Measurements from ENCODE around the gene RAP1GAP2.
A peak's percentile ranks its signal among the peaks of the same experiment; 100 is the strongest.
"Not testable (repeated sequence)": the region's sequence is repeated elsewhere in the genome, so short reads cannot be mapped to it uniquely, and the experiment has no call there.

The RAP1GAP2 gene

GRCh38 chr17:2780256-2780655 is 16.0 kb upstream of the RAP1GAP2 start:
- TF ChIP-seq, protein P1, sequence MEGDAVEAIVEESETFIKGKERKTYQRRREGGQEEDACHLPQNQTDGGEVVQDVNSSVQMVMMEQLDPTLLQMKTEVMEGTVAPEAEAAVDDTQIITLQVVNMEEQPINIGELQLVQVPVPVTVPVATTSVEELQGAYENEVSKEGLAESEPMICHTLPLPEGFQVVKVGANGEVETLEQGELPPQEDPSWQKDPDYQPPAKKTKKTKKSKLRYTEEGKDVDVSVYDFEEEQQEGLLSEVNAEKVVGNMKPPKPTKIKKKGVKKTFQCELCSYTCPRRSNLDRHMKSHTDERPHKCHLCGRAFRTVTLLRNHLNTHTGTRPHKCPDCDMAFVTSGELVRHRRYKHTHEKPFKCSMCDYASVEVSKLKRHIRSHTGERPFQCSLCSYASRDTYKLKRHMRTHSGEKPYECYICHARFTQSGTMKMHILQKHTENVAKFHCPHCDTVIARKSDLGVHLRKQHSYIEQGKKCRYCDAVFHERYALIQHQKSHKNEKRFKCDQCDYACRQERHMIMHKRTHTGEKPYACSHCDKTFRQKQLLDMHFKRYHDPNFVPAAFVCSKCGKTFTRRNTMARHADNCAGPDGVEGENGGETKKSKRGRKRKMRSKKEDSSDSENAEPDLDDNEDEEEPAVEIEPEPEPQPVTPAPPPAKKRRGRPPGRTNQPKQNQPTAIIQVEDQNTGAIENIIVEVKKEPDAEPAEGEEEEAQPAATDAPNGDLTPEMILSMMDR (IDR thresholded peaks at IDR 0.05; ENCODE audit: extremely low read depth, missing control alignments), result no peak
- DNase-seq (ENCODE audit: low spot score), result no peak

DNA sequence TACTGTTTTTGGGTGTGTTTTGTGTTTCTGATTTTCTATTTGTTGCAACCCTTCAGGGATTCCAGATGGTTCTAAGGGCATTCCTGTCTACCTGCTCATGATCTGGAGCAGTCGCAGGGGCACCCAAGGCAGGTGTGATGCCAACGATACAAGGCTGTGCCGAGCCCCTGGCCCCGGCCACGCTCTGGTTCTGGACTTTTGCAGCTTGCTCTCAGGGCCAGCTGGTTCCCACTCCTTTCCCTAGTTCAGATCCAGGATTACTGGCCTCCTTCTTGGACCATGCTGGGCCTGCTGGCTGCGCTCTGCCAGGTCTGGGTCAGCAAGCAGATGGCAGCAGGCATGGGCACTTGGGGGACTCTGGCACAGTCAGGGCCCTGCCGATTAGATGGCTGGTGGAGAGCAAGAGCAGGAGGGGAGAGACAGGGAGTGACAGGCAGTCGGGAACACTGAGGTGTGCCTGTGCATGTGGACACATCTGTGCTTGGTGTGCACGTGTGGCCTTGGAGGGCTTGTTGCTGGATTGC is 15.2 kb upstream of the RAP1GAP2 start:
- TF ChIP-seq, protein P1 (IDR thresholded peaks at IDR 0.05; ENCODE audit: extremely low read depth, missing control alignments), result no peak
- DNase-seq (ENCODE audit: low spot score), result no peak

DNA sequence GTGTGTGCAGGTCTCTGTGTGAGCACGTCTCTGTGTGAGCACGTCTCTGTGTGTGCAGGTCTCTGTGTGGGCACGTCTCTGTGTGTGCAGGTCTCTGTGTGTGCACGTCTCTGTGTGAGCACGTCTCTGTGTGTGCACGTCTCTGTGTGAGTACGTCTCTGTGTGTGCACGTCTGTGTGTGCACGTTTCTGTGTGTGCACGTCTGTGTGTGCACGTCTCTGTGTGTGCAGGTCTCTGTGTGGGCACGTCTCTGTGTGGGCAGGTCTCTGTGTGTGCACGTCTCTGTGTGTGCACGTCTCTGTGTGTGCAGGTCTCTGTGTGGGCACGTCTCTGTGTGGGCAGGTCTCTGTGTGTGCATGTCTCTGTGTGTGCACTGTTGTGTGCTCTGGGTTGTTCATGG is 14.6 kb upstream of the RAP1GAP2 start:
- not testable (repeated sequence) for DNase-seq (ENCODE audit: low spot score)

- DNase-seq (ENCODE audit: low spot score), result no peak
Observed at GRCh38 chr17:2782055-2782454, 14.2 kb upstream of the RAP1GAP2 start.

GRCh38 chr17:2783310-2784030 is 12.8 kb upstream of the RAP1GAP2 start:
- DNase-seq (ENCODE audit: low spot score), result no peak

More at GRCh38 chr17:2782055-2782454, 14.2 kb upstream of the RAP1GAP2 start:
- TF ChIP-seq, protein P1 (IDR thresholded peaks at IDR 0.05; ENCODE audit: extremely low read depth, missing control alignments), result no peak

DNA sequence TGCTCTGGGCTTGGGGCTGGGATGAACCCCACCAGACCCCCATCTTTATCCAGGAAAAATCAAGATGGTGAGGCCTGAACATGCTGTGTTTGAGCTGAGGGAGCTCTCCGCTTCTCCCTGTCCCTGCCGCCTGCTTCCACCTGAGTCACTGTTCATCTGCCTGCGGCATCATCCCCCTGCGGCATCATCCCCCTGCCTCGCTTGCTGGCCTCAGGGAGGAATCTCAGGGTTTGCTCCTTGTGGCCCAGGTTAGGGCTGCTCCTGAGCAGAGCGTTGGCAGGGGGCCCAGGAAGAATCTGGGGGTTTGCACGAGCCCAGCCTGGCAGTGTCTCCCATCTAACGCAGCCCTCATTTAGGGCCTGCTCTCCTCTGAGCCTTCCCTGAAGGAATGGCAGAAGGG is 11.4 kb upstream of the RAP1GAP2 start:
- no peak for DNase-seq (ENCODE audit: low spot score)
- TF ChIP-seq, protein P1 (IDR thresholded peaks at IDR 0.05; ENCODE audit: extremely low read depth, missing control alignments), result no peak

More at GRCh38 chr17:2783310-2784030, 12.8 kb upstream of the RAP1GAP2 start:
- TF ChIP-seq, protein P1 (IDR thresholded peaks at IDR 0.05; ENCODE audit: extremely low read depth, missing control alignments), result no peak

DNA sequence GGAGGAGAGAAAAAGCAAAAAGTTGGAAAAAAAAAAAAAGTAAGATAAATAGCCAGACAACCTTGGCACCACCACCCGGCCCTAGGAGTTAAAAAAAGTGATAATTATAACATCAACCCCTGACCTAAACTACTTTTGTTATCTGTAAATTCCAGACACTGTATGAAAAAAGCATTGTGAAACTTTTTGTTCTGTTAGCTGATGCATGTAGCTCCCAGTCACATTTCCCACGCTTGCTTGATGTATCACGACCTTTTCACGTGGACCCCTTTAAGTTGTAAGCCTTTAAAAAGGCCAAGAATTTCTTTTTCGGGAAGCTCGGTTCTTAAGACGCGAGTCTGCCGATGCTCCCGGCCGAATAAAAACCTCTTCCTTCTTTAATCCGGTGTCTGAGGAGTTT is 10.9 kb upstream of the RAP1GAP2 start:
- DNase-seq (ENCODE audit: low spot score), result not testable (repeated sequence)

GRCh38 chr17:2786176-2786881 is 9.9 kb upstream of the RAP1GAP2 start:
- TF ChIP-seq, protein P1 (IDR thresholded peaks at IDR 0.05; ENCODE audit: extremely low read depth, missing control alignments), result peak; percentile 79
- peak; percentile 90 for DNase-seq (ENCODE audit: low spot score)
